A673 (cell line): ENCODE measurements around the gene OOSP1. TPM values are rescaled to one million over a fixed set of nuclear protein-coding genes. Genes with fewer than 3 reads are reported as not detected.

ENCODE experiments used
- BruUV-seq: library from RNA; stranded (reverse); fragments of 400-500 nt; replicated peaks from 2 replicates; lab custom pipeline; 2021; lab: Mats Ljungman, UMichigan
- CTCF ChIA-PET: fragments of 300-600 bp; sonication (Branson Sonifier 250); formaldehyde crosslinking; loops from one replicate; lab custom pipeline; 2022; ENCODE audit warnings: antibody characterized with exemption; lab: Charles Lee
- POLR2A ChIA-PET: fragments of 300-600 bp; sonication (Branson Sonifier 250); formaldehyde crosslinking; loops from one replicate; lab custom pipeline; 2022; ENCODE audit warnings: antibody characterized with exemption; ENCODE audit not compliant: low non-redundant PET; lab: Charles Lee
- DNase-seq: peaks from one replicate; pipeline ENCODE4 v3.0.0-alpha.2; 2015; ENCODE audit warnings: low spot score
- H3K27ac ChIP-seq: fragments of 200-600 bp; sonication (generic); 2 replicates; pipeline ENCODE4 v1.5.1; 2016; ENCODE audit warnings: mixed run types, low read depth, mild to moderate bottlenecking, mixed read lengths, antibody characterized with exemption, low read length; ENCODE audit not compliant: poor library complexity, severe bottlenecking
- H3K27me3 ChIP-seq: fragments of 200-600 bp; sonication (generic); replicated peaks from 2 replicates; pipeline ENCODE4 v1.6.1; 2017; ENCODE audit warnings: mixed run types, low read depth, mild to moderate bottlenecking, mixed read lengths, antibody characterized with exemption, low read length; ENCODE audit not compliant: insufficient read depth, poor library complexity
- H3K36me3 ChIP-seq: fragments of 200-600 bp; sonication (generic); 2 replicates; pipeline ENCODE4 v1.6.1; 2016; ENCODE audit warnings: mixed run types, mild to moderate bottlenecking, mixed read lengths, antibody characterized with exemption, low read length; ENCODE audit not compliant: insufficient read depth, poor library complexity, severe bottlenecking
- H3K4me1 ChIP-seq: fragments of 200-600 bp; sonication (generic); 2 replicates; pipeline ENCODE4 v1.6.1; 2017; ENCODE audit warnings: mixed run types, mild to moderate bottlenecking, mixed read lengths, antibody characterized with exemption, low read length; ENCODE audit not compliant: insufficient read depth, poor library complexity, severe bottlenecking
- H3K4me3 ChIP-seq: fragments of 200-600 bp; sonication (generic); 2 replicates; pipeline ENCODE4 v1.5.1; 2016; ENCODE audit warnings: low read depth, mixed run types, mild to moderate bottlenecking, mixed read lengths, low read length; ENCODE audit not compliant: poor library complexity, severe bottlenecking
- H3K9me3 ChIP-seq: fragments of 200-600 bp; sonication (generic); 2 replicates; pipeline ENCODE4 v1.6.1; 2016; ENCODE audit warnings: mixed run types, low read depth, mild to moderate bottlenecking, mixed read lengths, antibody characterized with exemption, low read length; ENCODE audit not compliant: poor library complexity, severe bottlenecking
- EZH2 ChIP-seq: fragments of 200-600 bp; sonication (generic); IDR thresholded peaks from 2 replicates; pipeline ENCODE4 v1.6.1; 2017; ENCODE audit warnings: borderline replicate concordance, low read depth, mild to moderate bottlenecking, mixed read lengths, antibody characterized with exemption, low read length; ENCODE audit not compliant: poor library complexity, severe bottlenecking
- intact Hi-C: fragments of 100-400 bp; cut with micrococcal nuclease; formaldehyde crosslinking; loops from one replicate; pipeline ENCODE4 v1.10.0; 2022; ENCODE audit not compliant: unreplicated experiment
- total RNA-seq: library from RNA; stranded (reverse); gene quantifications from 2 replicates; pipeline ENCODE4 v1.2.3, GENCODE V29; 2021
- TF ChIP-seq, protein P1 (sequence below): fragments of 300-800, 200-600 bp; sonication (generic); conservative IDR thresholded peaks from 2 replicates; pipeline ENCODE4 v1.5.1; 2017; ENCODE audit warnings: low read depth, mild to moderate bottlenecking, antibody characterized with exemption, low read length, moderate library complexity, mixed read lengths

The OOSP1 gene
- total RNA-seq, 1 experiment from 2014 or later, result not detected

DNA sequence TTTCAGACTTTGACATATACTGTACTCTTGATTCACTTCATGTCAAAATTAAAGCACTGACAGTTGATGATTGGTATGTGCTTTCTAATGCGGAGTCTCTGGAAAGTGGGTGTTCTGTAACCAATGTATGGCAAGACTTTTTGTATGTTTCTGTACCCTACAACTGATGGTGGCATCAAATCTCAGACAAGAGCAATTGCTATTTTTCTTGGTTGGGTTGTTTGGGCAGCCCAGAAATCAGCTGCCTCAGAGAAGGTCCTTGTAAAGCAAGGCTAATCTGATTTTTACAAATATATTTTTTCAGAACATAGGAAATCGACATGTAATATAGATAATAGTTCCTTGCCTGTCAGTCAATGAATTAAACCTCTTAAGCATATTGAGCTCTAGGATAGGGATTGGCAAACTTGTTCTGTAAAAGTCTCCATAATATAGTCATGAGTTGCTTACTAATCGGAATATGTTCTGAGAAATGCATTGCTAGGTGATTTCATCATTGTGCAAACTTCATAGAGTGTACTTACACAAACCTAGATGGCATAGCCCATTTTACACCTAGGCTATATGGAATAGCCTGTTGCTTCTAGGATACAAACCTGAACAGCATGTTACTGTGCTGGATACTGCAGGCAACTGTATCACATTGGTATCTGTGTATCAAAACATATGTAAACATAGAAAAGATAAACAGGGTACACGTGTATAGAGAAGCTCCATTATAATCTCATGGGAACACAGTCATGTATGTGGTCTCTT, 15.4 kb downstream of the OOSP1 start:
- no peak overlapping the region for H3K4me3 ChIP-seq
- no peak overlapping the region for H3K27ac ChIP-seq
- peaks cover 23% of the 10 kb centered on the region for H3K27me3 ChIP-seq
- H3K9me3 ChIP-seq, result no peaks in the 10 kb centered on the region
- BruUV-seq, result no TSS peak
- ChIA-PET CTCF (no interaction called here), POLR2A (no interaction called here)
- intact Hi-C loops, result no loop called here
- no peaks in the 10 kb centered on the region for H3K4me1 ChIP-seq
- no peak for DNase-seq
- TF ChIP-seq EZH2, result no peak
- TF ChIP-seq, protein P1, sequence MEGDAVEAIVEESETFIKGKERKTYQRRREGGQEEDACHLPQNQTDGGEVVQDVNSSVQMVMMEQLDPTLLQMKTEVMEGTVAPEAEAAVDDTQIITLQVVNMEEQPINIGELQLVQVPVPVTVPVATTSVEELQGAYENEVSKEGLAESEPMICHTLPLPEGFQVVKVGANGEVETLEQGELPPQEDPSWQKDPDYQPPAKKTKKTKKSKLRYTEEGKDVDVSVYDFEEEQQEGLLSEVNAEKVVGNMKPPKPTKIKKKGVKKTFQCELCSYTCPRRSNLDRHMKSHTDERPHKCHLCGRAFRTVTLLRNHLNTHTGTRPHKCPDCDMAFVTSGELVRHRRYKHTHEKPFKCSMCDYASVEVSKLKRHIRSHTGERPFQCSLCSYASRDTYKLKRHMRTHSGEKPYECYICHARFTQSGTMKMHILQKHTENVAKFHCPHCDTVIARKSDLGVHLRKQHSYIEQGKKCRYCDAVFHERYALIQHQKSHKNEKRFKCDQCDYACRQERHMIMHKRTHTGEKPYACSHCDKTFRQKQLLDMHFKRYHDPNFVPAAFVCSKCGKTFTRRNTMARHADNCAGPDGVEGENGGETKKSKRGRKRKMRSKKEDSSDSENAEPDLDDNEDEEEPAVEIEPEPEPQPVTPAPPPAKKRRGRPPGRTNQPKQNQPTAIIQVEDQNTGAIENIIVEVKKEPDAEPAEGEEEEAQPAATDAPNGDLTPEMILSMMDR, result no peak
- H3K36me3 ChIP-seq, result no peaks in the 10 kb centered on the region

DNA sequence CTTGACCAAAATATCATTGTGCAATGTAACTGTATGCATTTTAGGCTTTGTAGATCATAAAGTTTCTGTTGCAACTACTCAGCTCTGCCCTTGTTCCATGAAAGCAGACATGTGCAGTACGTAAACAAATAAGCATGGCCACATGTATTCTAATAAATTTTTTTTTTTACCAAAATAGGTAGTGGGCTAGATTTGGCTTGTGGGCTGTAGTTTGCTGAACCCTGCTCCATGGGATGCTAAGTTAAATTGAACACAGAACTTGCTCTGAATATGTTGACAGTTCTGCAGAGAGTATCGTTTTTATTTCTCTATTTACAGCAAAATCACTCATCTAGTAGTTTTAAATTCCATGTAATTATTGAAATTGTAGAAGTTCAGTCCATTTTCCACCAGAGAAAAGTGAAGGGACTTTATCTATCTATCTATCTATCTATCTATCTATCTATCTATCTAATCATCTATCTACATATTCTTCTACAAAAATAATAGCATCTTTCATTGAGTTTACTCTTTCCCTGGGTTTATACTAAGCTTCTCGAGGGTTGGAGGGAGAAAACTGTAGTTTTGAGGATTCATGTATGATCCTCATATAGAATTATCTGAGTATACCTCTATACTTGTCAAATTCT, 16.1 kb downstream of the OOSP1 start:
- Histone ChIP-seq H3K4me1 (no peaks in the 10 kb centered on the region), H3K4me3 (no peak overlapping the region), H3K27me3 (peaks cover 17% of the 10 kb centered on the region), H3K27ac (no peak overlapping the region), H3K36me3 (no peaks in the 10 kb centered on the region), H3K9me3 (no peaks in the 10 kb centered on the region)
- ChIA-PET CTCF (no interaction called here), POLR2A (no interaction called here)
- no peak for DNase-seq
- TF ChIP-seq, protein P1, result no peak
- no peak for TF ChIP-seq EZH2
- intact Hi-C loops, result no loop called here
- no TSS peak for BruUV-seq

DNA sequence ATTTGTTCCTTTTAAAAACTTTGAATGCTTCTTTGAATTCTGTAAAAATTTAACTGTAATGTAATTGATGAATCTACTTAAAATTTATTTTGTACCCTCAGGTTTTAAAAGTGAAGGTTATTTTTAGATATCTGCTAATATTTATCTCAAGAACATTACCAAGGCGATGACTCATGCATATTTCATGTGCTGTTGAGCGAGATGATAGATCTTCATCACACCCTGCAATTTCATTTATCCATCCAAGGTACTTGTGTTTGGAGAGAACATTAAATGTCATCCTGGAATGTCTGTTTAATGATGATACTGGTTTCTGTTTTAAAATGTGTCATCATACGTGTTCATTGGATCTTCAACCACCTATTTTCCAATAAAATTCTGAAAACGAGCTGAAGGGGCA, 18.9 kb downstream of the OOSP1 start:
- peaks cover 15% of the 10 kb centered on the region for H3K27me3 ChIP-seq
- H3K36me3 ChIP-seq, result no peaks in the 10 kb centered on the region
- H3K27ac ChIP-seq, result no peak overlapping the region
- intact Hi-C loops, result no loop called here
- no peak overlapping the region for H3K4me3 ChIP-seq
- no TSS peak for BruUV-seq
- ChIA-PET CTCF (no interaction called here), POLR2A (no interaction called here)
- TF ChIP-seq, protein P1, result no peak
- TF ChIP-seq EZH2, result no peak
- DNase-seq, result no peak
- H3K4me1 ChIP-seq, result no peaks in the 10 kb centered on the region
- no peaks in the 10 kb centered on the region for H3K9me3 ChIP-seq
